Endothelial cell (in vitro differentiated cells): ENCODE results near the gene MANEA. TPM values are rescaled to one million over a fixed set of nuclear protein-coding genes. Genes with fewer than 3 reads are reported as not detected.

Experiments
- DNase-seq: peaks from one replicate; pipeline ENCODE4 v3.0.0; 2021; ENCODE audit warnings: low spot score
- H3K27ac Mint-ChIP-seq: one replicate; pipeline ENCODE4 v1.8.0; 2021; ENCODE audit warnings: mixed read lengths, inconsistent platforms; ENCODE audit not compliant: unreplicated experiment
- H3K27me3 Mint-ChIP-seq: one replicate; pipeline ENCODE4 v1.8.0; 2021; ENCODE audit warnings: mild to moderate bottlenecking, moderate library complexity, mixed read lengths, inconsistent platforms; ENCODE audit not compliant: unreplicated experiment
- H3K36me3 Mint-ChIP-seq: one replicate; pipeline ENCODE4 v1.8.0; 2021; ENCODE audit warnings: mild to moderate bottlenecking, low read depth, mixed read lengths, inconsistent platforms; ENCODE audit not compliant: unreplicated experiment
- H3K4me1 Mint-ChIP-seq: one replicate; pipeline ENCODE4 v1.8.0; 2021; ENCODE audit warnings: mild to moderate bottlenecking, mixed read lengths, inconsistent platforms; ENCODE audit not compliant: unreplicated experiment
- H3K4me3 Mint-ChIP-seq: one replicate; pipeline ENCODE4 v1.8.0; 2021; ENCODE audit warnings: mild to moderate bottlenecking, mixed read lengths, inconsistent platforms; ENCODE audit not compliant: unreplicated experiment
- H3K9me3 Mint-ChIP-seq: one replicate; pipeline ENCODE4 v1.8.0; 2021; ENCODE audit warnings: mixed read lengths, inconsistent platforms; ENCODE audit not compliant: unreplicated experiment
- total RNA-seq: library from RNA; stranded (reverse); fragmentation: NEBNext Ultra II Directional; extraction: Animal tissue kit (Norgen Biotek cat#: 25700); gene quantifications from one replicate; pipeline ENCODE4 v1.2.1, GENCODE V29; 2021; ENCODE audit not compliant: unreplicated experiment
- TF ChIP-seq, protein P1 (sequence below): fragments of 200-600 bp; sonication (generic); IDR thresholded peaks from one replicate; pipeline ENCODE4 v1.5.0; 2021; ENCODE audit warnings: antibody characterized with exemption; ENCODE audit not compliant: unreplicated experiment

MANEA gene
- total RNA-seq, 1 donor from 2014 or later = 7.5 TPM

DNA sequence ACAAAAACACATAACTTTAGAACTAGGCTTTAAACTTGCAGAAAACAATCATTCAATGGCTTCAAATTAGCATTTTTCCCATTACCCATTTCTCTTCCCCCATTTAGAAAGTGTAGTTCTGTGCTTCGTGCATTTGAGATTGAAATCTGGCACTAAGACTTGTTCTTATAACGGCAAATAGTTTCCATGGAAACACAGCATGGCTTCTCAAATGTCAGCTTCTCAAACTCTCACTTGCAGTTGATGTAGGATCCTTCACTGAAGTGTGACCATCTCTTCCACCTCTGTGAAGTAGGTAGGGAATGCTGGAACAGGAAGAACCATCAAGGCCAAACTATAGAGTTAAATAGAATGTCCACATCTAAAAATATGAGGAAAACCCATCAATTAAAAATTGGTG, 52.2 kb downstream of the MANEA start:
- Mint-ChIP-seq H3K4me1 (no peaks in the 10 kb centered on the region), H3K9me3 (no peaks in the 10 kb centered on the region), H3K27me3 (no peaks in the 10 kb centered on the region), H3K36me3 (peaks cover 3% of the 10 kb centered on the region), H3K27ac (no peak overlapping the region), H3K4me3 (no peak overlapping the region)
- TF ChIP-seq, protein P1, sequence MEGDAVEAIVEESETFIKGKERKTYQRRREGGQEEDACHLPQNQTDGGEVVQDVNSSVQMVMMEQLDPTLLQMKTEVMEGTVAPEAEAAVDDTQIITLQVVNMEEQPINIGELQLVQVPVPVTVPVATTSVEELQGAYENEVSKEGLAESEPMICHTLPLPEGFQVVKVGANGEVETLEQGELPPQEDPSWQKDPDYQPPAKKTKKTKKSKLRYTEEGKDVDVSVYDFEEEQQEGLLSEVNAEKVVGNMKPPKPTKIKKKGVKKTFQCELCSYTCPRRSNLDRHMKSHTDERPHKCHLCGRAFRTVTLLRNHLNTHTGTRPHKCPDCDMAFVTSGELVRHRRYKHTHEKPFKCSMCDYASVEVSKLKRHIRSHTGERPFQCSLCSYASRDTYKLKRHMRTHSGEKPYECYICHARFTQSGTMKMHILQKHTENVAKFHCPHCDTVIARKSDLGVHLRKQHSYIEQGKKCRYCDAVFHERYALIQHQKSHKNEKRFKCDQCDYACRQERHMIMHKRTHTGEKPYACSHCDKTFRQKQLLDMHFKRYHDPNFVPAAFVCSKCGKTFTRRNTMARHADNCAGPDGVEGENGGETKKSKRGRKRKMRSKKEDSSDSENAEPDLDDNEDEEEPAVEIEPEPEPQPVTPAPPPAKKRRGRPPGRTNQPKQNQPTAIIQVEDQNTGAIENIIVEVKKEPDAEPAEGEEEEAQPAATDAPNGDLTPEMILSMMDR = no peak
- DNase-seq = no peak

DNA sequence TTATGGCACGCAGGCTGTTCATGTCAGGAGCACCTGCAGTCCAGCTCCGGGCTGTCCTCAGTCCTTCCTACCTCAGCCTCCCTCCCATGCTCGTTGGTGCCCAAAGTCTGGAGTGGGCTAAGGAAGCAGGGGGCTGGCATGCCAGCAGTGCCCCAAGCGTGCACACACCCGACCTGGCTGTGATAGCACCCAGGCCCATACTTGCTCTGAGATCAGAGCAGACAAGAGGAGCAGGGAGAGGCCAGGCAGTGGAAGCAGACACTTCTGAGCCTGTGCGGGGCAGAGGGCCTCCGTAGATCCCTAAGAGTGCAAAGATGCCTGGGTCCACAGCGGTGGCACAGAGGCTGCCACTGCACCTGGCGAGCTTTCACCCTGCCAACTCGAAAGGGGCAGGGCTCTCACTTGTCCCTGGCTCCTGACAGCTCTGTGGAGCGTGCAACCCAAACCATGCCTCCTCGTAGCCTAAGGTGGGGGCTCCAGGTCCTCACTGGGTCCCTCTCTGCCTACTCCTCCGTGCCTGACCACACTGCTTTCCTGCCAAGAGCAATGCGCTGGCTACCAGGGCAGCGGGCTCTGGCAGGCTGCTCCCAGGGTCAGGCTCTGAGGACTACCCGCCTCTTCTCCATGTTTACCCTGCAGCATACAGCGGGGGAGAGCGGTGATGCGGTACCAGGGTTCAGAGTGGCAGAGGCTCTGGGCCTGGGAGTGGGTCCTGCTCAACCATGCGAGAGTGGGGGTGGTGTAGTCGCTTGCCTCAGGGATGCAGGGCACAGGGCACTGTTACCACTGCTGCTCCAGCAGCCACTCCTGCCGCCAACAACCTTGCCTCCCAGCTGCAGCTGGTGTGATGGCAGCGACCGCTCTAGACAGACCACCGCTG, 59.5 kb downstream of the MANEA start:
- H3K4me3 Mint-ChIP-seq = no peak overlapping the region
- H3K36me3 Mint-ChIP-seq = peaks cover 3% of the 10 kb centered on the region
- H3K9me3 Mint-ChIP-seq = no peaks in the 10 kb centered on the region
- no peaks in the 10 kb centered on the region for H3K27me3 Mint-ChIP-seq
- no peak overlapping the region for H3K27ac Mint-ChIP-seq
- no peak for DNase-seq
- TF ChIP-seq, protein P1 = no peak
- H3K4me1 Mint-ChIP-seq = no peaks in the 10 kb centered on the region

GRCh38 chr6:95648636-95649035, 71.3 kb downstream of the MANEA start:
- DNase-seq = peak; percentile 33
- no peaks in the 10 kb centered on the region for H3K9me3 Mint-ChIP-seq
- H3K27me3 Mint-ChIP-seq = peaks cover 4% of the 10 kb centered on the region
- no peak overlapping the region for H3K4me3 Mint-ChIP-seq
- TF ChIP-seq, protein P1 = no peak
- no peaks in the 10 kb centered on the region for H3K36me3 Mint-ChIP-seq
- no peak overlapping the region for H3K27ac Mint-ChIP-seq
- peaks cover 13% of the 10 kb centered on the region for H3K4me1 Mint-ChIP-seq

GRCh38 chr6:95649451-95649850, 72.1 kb downstream of the MANEA start:
- peaks cover 4% of the 10 kb centered on the region for H3K27me3 Mint-ChIP-seq
- peak overlapping the region; percentile 1 for H3K27ac Mint-ChIP-seq
- no peak for DNase-seq
- no peaks in the 10 kb centered on the region for H3K9me3 Mint-ChIP-seq
- H3K36me3 Mint-ChIP-seq = no peaks in the 10 kb centered on the region
- H3K4me3 Mint-ChIP-seq = no peak overlapping the region
- TF ChIP-seq, protein P1 = no peak
- H3K4me1 Mint-ChIP-seq = peaks cover 13% of the 10 kb centered on the region

DNA sequence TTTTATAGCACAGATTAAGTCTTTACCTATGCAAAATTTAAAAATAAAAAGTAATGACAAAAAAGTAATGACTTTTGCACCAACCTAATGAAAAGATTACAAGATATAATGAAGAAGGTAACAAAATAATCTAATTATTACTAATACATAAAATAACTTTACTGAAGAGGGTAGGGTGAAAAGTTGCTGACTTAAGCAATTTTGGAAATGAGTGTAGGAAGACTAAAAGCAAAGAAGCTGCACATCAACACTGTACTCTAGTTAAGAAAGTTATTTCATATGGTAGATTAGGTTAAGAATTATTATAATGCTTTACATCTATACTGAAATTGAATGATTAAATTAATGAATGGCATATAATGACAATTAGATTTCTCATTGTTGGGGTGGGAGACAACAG, 76.8 kb downstream of the MANEA start:
- H3K9me3 Mint-ChIP-seq = no peaks in the 10 kb centered on the region
- peaks cover 8% of the 10 kb centered on the region for H3K4me1 Mint-ChIP-seq
- no peak overlapping the region for H3K4me3 Mint-ChIP-seq
- DNase-seq = no peak
- H3K36me3 Mint-ChIP-seq = no peaks in the 10 kb centered on the region
- H3K27me3 Mint-ChIP-seq = peaks cover 4% of the 10 kb centered on the region
- H3K27ac Mint-ChIP-seq = no peak overlapping the region
- TF ChIP-seq, protein P1 = no peak
